Activated CD4-positive, alpha-beta T cell treated with anti-CD3 and anti-CD28 coated beads, Interleukin-2, amount 50 U/mL, for 48 hours (primary cell): ENCODE results near the gene RIMS3.
A peak's percentile ranks its signal among the peaks of the same experiment; 100 is the strongest.

Experiments
- DNase-seq, 2 experiments: peaks; one replicate each; pipeline ENCODE4 v3.0.0-alpha.2; 2020

The RIMS3 gene

DNA sequence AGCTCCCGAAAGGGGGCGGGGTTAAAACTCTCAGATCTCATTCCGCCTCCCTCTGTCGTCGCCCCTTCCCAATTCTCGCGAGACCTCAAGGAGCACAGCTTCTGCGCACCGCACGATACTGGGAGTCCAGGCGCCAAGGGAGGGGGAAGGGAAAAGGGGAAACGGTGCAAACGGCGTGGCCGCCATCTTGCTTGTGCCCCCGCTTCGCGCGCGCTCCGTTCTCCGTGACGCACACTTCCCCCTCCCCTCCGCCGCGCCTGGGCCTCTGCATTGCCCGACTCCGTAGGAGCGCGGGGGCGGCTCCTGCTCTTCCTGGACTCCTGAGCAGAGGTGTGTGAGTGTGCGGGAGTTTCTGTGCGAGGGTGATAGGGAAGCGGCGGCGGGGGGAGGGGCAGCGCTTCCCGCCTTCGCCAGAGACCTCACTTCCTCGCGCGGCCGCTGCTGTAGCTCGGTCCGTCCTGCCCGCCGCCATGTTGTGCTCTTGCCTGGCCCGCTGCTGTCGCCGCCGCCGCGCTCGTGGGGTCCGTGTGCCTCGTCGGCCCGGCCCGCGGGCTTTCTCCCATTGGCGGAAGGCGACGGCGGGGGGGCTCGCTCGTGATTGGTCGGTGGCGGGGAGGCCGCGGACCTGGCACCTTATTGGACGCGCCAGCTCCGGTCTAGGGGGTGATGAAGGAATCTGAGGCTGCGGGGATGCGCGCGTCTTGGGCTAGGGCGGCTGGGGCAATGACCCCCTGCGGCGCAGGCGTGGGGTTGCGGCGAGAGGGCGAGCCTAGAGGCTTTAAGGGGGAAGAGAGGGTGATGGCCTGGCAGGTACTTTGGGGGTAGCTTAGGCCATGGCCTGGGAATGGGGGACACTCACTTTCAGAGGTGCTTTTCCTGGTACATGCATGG is 26.3 kb upstream of the RIMS3 start, which contains the start of gene NFYC:
NFYC (plus strand) TSS at position 167 of the 891 bp plus-strand sequence. CDS start 47,140 bp downstream, outside the sequence.
- DNase-seq, result peak; percentile 94 to 97

DNA sequence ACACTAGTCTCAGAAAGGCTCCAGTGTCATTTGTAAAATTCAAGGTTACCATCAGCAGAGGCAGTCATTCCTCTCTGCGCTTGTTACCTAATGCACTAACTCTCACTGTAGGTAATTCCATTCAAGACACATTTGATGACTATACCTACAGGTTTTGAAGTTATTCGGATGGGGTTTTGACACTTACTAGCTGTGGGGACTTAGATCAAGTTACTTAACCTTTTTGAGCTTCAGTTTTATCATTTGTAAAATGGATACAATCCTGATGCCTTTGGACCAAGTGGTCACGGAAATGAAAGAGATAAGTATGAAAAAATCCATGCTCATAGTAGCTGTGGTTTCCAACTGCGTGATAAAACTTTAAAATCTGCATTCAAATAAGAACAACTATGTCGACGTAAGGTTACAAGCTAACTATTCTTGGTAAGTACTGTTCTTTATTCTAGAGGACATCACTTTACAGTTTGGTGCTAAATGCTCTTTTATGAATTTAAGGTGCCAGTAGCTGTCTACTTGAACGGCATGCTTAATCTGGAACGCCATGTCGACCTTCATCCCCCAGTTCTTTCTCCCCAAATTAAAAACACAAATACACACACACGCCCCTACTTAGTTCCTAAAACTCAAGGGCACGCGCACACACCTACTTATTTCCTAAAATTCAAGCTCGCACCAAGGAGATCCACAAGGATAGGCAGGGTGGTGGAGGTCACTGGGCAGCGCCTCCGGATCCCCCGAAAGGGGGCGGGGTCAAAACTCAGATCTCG is 25.5 kb upstream of the RIMS3 start:
- no peak for DNase-seq

DNA sequence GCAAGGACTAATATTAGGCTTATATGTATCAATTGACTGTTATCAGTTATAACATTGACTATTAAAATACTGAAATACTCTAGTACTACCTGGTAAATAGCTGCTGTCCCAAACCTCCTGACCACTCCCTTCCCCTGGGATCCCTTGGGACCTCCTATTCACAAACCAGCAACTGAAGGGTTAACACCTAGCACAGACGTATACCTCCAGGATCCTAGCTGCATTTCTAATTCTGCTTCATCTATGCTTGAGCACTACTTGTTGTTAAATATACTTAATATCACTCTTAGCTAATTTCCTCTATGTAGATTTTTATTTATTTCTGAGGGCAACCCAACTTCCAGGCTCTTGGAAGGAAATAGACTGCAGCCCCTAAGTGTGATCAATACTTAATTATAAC is 24.3 kb upstream of the RIMS3 start:
- DNase-seq, result no peak

DNA sequence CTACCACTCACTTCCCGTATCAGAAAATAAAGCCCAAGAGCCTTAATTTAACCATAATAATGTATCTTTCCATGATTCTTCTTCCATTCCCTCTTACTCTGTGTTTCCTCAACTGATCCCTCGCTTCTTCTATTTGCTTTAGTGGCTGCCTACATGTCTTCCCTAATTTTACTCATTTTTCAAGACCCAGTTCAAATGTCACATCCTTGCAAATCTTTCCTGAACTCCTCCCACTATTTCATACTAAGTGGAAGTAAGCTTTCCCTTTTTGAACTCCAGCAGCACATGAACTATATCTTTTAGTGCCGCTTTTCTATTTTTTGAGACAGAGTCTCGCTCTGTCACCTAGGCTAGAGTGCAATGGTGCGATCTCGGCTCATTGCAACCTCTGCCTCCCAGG is 22.2 kb upstream of the RIMS3 start:
- DNase-seq, result no peak

DNA sequence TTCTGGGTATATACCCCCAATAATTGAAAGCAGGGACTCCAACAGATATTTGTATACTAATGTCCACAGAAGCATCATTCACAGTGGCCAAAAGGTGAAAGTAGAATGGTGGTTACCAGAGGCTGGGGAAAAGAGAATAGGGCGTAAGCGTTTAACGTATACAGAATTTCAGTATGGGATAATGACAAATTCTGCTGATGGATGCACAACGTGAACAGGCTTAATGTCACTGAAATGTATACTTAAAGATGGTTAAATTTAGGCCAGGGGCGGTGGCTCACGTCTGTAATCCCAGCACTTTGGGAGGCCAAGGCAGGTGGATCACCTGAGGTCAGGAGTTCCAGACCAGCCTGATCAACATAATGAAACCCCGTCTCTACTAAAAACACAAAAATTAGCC is 21.6 kb upstream of the RIMS3 start:
- no peak for DNase-seq

DNA sequence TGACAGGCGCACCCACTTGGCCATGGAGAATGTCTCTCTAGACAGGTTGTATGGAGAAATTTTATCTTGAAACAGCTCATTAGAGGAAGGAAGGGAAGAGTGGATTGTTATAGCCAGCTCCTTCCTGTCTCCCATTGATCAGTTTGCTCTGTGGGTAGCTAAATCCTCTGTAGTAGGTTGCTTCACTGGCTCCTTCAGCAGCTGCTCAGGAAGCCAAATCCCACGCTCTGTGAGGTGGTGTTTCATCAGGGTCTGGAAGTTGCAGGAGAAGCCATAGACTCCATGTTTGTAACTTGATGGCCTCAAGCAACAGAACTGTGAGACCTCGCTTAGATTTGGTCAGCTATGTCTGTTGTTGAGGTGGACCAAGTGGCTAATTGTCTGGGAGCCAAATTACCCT is 19.2 kb upstream of the RIMS3 start:
- no peak for DNase-seq

DNA sequence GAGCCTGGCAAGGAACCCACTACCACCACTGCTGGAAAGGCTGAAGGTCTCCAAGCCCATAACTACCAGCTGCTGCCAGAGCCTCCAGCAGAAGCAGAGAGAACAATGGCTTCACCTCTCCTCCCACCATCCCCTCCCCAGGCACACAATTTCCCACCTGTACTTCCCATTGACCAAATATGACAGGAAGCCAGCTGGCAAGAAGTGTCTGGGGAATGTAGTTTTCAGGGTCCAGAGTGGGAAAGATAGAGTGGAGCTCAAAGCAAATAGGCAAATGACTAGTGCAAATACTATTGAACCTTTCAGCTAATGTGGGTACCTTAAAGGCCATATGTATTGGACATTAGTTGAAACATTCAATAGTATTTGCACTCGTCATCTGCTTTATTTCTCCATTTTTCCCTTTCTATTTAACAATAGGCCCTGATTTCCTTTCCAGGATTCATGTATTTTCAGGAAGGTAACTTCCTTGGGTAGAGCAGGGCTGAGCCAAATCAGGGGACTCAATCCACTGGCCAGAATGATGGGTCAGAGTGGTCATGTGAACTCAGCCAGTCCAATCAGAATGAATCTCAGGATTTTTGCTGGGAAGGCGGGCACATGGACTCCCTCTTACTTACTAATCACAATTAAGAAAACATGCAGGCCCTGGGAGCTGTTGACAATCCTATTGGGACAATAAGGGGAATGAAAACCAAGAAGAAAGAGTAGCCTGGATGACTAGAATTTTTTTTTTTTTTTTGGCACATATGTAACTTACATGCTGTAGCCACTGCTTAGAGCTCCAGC is 13.9 kb upstream of the RIMS3 start:
- DNase-seq, result no peak

DNA sequence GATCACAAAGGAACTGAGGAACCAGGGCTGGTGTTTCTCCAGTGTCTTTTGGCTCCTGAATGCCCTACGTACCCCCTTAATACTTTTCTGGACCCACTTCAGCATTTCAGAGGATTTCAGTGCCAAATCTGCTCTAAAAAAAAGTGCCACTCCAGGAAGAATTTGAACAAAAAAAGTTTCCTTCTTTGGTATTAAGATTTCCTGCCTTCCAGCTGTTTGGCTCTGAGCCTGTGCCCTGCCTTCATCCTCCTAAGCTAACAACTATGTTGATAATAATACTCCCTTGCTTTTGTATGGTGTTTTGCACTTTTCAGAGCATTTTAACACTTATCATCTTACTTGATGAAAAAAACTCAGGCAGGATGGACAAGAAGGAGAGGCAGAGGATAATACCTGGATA is 11.0 kb upstream of the RIMS3 start:
- DNase-seq, result no peak

DNA sequence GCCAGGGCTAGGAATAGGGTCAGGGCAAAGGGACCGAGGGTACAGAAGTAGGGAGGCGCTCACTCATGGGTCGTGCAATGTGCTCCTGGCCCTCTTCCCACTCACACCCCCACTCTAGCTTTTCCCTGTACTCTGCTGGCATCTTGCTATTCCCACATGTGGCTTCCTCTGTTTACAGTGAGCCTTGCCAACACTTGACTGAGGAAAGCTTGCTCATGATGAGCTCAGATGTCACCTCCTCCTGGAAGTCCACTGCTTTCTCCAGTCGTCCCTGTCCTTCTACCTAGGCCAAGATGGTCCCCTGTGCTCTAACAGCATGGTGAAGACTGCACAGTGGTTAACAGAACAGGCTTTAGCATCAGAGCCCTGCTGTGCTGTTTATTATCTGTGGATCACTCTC is 8.0 kb upstream of the RIMS3 start:
- DNase-seq, result no peak

DNA sequence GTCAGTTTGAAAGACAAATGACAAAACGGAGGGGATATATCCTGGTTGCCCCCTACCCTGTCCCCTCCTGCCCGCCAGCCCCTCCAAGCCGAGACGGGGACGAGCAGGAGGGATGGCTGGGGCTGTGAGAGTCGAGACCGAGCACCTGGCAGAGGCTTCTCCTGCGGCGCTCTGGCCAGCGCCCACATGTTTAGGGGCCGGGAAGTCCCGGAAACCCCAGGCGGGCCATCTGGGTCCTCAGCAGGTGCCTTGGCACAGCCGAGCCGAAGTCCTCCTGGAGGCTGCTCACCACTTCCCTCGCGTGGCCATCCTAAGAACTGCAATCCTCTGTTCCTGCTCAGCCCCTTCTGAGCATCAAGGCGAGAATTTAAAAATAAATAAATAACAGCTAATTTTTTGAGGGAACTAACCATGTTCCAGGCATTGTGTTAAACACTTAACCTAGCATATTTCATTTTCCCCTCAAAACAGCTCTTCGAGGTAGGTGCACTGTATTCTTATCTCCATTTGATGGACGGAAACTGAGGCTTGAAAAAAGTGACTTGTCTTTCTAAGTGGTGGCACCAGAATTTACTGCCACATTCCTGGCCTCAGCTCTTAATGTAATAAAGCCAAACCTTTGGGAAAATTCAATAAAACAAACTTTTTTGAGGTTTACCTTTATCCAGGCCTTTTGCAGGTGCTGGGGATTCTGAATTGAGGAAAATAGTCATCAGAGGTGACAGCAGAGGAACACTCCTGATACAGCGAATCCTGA is 3.5 kb upstream of the RIMS3 start:
- DNase-seq, result peak; percentile 92 to 93

DNA sequence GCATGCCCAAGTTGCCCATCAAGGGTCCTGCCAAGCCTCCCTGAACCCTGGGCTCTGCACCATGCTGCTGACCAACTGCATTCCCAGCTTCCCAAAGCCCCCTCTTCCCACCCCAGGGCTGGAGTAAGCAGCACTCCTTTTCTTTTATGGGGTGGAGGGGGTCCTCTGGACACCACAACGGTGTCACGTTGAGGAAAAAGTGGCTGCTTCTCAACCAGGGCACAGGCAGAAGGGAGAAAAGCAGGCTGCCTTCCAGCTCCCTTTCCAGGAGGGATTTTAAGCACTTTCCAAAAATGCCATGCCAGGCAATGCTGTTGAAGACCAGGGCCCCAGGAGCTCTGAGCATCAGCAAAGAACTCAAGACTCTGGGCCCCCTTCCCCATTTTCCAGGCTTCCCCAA is 691 bp downstream of the RIMS3 start:
- no peak for DNase-seq

DNA sequence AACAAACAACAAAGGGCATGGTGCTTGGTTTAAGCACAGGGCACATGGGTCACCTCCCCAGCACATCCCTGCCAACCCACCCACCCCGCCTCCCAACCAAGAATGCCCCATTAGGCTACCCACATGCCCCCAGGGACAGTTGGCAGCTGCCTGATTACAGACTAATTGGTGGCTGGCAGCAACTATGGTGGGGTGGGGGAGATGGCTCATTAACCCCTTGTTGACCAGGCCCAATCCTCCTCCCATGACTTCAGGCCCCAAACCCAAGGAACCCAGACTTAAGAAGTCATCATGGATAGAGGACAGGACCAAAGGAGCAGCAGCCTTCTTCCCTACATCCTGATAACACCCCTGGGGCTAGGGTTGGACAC is 1.3 kb downstream of the RIMS3 start:
- DNase-seq, result no peak

DNA sequence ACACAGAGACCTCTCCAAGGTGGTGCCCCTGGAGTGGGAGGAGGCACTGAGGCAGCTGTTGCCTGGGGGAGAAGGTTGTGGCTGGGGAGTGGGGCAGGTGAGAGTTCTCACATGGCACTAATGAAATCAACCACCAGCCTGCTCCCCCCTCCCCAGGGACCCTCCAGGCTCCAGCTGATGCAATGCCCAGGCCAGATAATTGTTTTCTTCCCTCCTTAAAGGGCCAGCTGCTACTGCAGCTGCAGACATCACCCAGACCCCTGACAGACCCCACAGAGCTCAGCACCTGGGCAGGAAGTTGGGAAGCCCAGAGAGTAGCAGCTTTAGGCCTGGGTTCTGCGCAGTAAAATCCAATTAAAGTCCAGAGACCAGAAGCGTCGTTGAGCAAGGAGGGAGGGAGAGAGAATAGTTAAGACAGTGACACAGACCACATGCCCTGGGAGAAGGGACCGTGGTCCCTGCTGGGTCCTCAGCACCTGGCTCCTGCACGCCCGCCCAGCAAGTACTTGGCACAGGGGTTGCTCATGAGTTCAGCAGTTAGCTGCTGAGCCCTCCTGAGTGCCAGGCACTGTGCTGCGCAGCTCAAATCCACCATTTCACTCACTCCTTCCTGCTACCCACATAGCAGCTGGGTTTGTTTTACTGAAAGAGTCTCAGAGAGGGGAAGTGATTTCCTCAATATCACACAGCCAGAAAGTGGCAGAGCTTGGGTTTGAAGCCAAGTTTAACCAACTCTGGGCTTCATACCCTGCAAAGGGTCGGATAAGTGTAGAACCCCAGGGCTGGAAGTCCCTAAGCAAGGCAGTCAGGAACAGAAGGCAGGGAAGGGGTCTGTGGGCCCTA is 1.9 kb downstream of the RIMS3 start:
- DNase-seq, result no peak

DNA sequence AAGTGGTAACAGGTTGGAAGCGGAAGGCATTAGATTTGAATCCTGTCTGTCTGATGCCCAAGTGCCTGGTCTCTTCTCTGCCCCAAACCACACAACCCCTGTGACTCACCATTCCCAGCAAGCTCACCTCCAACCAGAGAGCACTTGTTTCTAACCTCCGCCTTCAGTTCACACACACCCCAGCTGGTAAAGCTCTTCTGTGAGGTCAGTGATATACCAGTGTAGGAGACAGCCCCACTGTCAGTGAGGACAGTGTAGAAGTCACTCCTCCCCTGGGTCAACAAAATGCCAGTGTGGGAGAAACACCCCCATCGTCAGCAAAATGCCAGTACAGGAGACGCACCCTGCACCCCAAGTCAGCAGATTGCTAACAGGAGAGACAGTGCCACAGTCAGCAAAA is 2.6 kb downstream of the RIMS3 start:
- peak in 1 of 2 experiments; percentile 54 for DNase-seq

DNA sequence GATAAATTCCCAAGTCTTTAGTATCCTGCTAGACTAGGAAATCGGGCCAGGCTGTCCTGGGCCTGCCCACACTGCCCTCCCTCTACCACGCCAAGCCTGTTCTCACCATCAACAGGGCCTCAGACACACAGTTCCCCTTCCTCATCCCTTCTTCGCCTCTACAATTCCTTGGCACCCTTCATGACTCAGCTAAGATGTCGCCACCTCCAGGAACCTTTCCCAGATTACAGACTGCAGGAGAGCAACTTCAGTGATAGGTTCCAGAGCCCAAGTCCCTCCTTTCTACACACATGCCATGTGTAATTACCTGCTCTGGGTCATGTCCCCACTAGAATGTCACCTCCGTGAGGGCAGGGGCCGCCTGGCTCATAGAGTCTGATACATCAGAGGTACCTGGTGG is 3.3 kb downstream of the RIMS3 start:
- no peak for DNase-seq

DNA sequence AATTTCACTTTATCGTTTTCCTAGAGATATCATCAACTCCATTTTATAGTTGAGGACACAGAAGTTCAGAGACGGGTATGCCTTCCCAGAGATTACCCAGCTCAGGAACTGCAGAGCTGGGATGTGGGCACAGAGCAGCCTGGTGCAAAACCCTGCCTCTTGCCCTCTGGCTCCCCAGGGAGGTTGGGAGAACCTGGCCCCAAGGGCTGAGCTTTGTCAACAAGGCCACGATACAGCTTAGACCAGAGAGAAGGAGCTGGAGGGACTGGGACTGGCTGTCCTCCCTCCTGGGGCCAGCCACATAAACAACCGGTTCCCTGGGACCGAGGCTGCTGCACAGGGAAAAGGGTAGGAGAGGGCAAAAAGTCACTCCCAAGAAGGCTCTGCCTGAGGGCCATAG is 3.8 kb downstream of the RIMS3 start:
- no peak for DNase-seq

DNA sequence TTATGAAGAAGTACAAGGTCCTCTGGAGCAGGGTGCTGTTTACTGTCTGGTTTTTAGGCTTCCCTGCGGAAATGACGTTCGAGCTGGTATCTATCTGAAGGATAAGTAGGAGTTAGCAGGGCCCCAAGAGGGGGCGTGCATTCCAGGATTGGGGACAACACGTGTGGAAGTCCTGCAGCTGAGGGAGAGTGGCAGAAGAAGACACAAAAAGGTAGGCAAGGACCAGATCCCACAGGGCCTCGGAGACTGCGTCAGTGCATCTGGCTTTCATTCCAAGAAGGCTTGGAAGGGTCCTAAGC is 5.9 kb downstream of the RIMS3 start:
- no peak for DNase-seq

DNA sequence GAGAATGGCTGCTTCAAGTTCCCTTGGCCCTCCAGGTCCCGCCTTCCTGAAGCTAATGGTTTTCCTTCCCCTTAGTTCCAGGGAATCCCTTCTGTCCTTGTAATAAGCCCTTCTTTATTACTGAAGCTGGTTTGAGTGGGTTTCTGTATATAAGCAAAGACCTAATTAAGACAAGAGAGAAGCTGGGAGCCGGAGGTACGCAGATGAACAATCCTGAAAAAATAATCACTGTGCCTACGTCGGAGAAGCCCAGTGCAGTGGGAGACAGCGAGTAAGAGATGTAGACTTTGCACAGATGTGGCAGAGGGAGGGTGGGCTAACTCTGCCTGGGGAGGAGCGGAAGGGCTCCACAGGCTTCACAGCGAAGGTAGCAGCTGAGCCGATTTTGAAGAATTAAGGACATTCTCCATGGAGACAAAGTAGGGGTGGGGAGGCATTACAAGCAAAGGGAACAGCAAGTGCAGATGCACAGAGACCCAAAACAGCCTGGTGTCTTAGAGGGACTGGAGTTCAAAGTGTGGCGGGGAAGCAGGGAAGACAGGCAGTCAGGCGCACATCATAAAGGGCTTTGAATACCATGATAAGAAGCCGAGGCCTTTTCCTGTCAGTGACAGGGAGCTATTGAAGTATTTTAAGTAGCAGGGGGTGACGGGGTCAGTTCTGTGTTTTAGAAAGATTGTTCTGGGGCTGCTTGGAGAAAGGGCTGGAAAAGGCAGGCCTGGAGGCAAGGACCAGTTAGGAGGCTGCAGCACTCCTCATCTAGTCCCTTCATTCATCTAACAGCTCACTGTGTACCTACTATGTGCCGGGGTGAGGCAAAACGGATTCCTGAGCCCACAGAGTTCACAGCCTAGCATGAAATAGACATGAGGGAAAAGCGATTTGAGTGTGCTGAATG is 6.5 kb downstream of the RIMS3 start:
- DNase-seq, result no peak

DNA sequence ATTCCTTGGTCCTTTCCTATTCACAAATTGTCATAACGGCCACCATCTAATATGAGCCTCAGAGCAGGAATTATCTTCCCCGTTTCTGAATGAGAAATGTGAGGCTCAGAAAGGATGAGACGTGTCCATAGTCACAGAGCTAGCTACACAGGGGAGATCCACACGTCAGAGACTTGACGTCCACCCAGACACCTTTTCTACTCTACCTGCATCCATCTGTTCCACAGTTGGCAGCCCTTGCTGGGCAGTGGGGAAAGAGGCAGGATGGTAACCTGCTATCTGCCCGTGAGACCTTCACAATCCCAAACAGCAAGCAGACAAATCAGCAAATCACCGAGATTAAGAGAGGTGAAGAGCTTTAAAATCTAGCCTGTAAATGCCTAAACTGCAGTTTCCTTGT is 8.4 kb downstream of the RIMS3 start:
- DNase-seq, result no peak

DNA sequence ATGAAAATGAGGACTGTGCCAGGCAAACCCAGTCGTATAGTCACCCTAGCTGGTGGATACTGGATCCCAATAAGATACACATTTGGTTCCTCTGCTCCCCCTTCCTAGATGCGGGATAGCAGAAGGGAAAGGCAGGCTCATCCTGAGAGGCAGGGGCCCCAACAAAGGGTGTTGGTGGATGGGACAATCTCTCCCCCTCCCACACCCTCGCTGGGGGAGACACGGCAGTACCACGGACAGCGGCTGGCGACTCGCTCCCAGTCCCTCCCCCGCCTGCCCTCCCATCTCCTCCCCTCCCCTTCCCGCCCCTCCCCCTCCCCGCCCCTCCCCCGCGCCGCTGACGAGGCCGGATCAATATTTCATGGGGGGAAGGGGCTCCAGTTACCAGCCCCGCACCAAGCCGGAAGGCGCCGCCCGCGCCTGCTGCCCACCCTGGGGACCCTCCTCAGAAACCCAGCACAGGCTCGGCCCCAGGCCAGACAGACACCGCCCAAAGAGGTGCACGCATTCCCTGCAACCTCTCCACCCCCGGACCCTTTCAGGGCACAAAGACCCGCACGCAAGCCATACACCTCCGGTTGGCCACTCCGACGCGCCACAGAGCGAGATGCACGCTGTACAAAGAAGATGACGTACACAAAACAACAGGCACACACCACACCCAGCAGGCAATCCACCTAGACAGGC is 11.5 kb downstream of the RIMS3 start:
- no peak for DNase-seq
